Measurements from ENCODE around the gene DNAAF5. TPM values are rescaled to one million over a fixed set of nuclear protein-coding genes. Genes with fewer than 3 reads are reported as not detected.
A peak's percentile ranks its signal among the peaks of the same experiment; 100 is the strongest.

Gene DNAAF5
- total RNA-seq: 20.5 TPM

- Histone ChIP-seq H3K4me3 (peak within 1 kb of the TSS; percentile 78 to 97), H3K27me3 (no peaks in the 10 kb centered on the region), H3K27ac (peak within 1 kb of the TSS; percentile 41 to 55), H3K4me1 (peaks cover 0 to 4% of the 10 kb centered on the region in 2 donors), H3K9me3 (no peaks in the 10 kb centered on the region), H3K36me3 (peaks cover 12 to 18% of the 10 kb centered on the region in 2 donors)
- peak; percentile 30 to 88 for DNase-seq (ENCODE audit: low spot score in 2 of 2)
- no peak for TF ChIP-seq CTCF (IDR thresholded peaks at IDR 0.05)
- intact Hi-C loops (cut with DNase I): loop anchor here (2.0 to 5.0 kb wide), 3 partner anchors 46 to 404 kb away; partner anchors contain the start of gene GET4
Observed at GRCh38 chr7:726084-726853, at the start of gene DNAAF5. Gene DNAAF5, plus strand, starts transcription at chr7:726699. Its CDS starts 22 bp downstream, at chr7:726721.

- Histone ChIP-seq H3K27ac (no peak overlapping the region), H3K9me3 (no peaks in the 10 kb centered on the region), H3K36me3 (no peaks in the 10 kb centered on the region), H3K4me1 (no peaks in the 10 kb centered on the region), H3K27me3 (no peaks in the 10 kb centered on the region), H3K4me3 (no peak overlapping the region)
- no peak for TF ChIP-seq CTCF (IDR thresholded peaks at IDR 0.05)
- DNase-seq (ENCODE audit: low spot score in 2 of 2): peak in 1 of 2 donors; percentile 12
- intact Hi-C loops (cut with DNase I): no loop called here
Observed at GRCh38 chr7:676972-677385, 49.5 kb upstream of the DNAAF5 start.

- H3K4me3 ChIP-seq: no peak overlapping the region
- no peak for TF ChIP-seq CTCF (IDR thresholded peaks at IDR 0.05)
- intact Hi-C loops (cut with DNase I): no loop called here
- no peaks in the 10 kb centered on the region for H3K27me3 ChIP-seq
- no peak for DNase-seq (ENCODE audit: low spot score in 2 of 2)
- H3K27ac ChIP-seq: no peak overlapping the region
- no peaks in the 10 kb centered on the region for H3K4me1 ChIP-seq
- no peaks in the 10 kb centered on the region for H3K36me3 ChIP-seq
- H3K9me3 ChIP-seq: peaks cover 3% of the 10 kb centered on the region in 2 donors
Observed at GRCh38 chr7:680411-681127, 45.9 kb upstream of the DNAAF5 start.

- Histone ChIP-seq H3K27me3 (no peaks in the 10 kb centered on the region), H3K4me1 (no peaks in the 10 kb centered on the region), H3K27ac (no peak overlapping the region), H3K4me3 (no peak overlapping the region), H3K9me3 (peaks cover 8 to 12% of the 10 kb centered on the region in 2 donors), H3K36me3 (no peaks in the 10 kb centered on the region)
- DNase-seq (ENCODE audit: low spot score in 2 of 2): no peak
- intact Hi-C loops (cut with DNase I): no loop called here
- no peak for TF ChIP-seq CTCF (IDR thresholded peaks at IDR 0.05)
Observed at GRCh38 chr7:681551-682307, 44.8 kb upstream of the DNAAF5 start.

- Histone ChIP-seq H3K36me3 (no peaks in the 10 kb centered on the region), H3K27ac (no peak overlapping the region), H3K4me1 (no peaks in the 10 kb centered on the region), H3K9me3 (peaks cover 8 to 15% of the 10 kb centered on the region in 2 donors), H3K27me3 (no peaks in the 10 kb centered on the region), H3K4me3 (no peak overlapping the region)
- peak in 1 of 2 donors; percentile 48 for DNase-seq (ENCODE audit: low spot score in 2 of 2)
- no peak for TF ChIP-seq CTCF (IDR thresholded peaks at IDR 0.05)
- intact Hi-C loops (cut with DNase I): no loop called here
Observed at GRCh38 chr7:682810-683209, 43.7 kb upstream of the DNAAF5 start.
